Thymus (tissue), 11 donors: ENCODE measurements around the gene MISFA. TPM values are rescaled to one million over a fixed set of nuclear protein-coding genes. Genes with fewer than 3 reads are reported as not detected.
A peak's percentile ranks its signal among the peaks of the same experiment; 100 is the strongest.

Source experiments
- DNase-seq, 9 donors: peaks; one replicate each; pipeline ENCODE4 v3.0.0-alpha.2; 2013; ENCODE audit warnings: low spot score in 9 of 9, low read depth in 6 of 9, missing footprints in 1 of 9
- H3K27ac ChIP-seq, 2 donors: one replicate each; pipeline ENCODE4 v1.5.1; 2013; ENCODE audit warnings: control low read depth in 1 of 2, low read depth in 1 of 2, low read length in 1 of 2, mild to moderate bottlenecking in 1 of 2, moderate library complexity in 1 of 2
- H3K27me3 ChIP-seq, 2 donors: one replicate each; pipeline ENCODE4 v1.5.1; 2013; ENCODE audit warnings: low read length in 1 of 2; ENCODE audit not compliant: control insufficient read depth in 2 of 2, insufficient read depth in 1 of 2
- H3K36me3 ChIP-seq, 2 donors: one replicate each; pipeline ENCODE4 v1.5.1; 2013; ENCODE audit warnings: low read length in 1 of 2, mild to moderate bottlenecking in 1 of 2, moderate library complexity in 1 of 2; ENCODE audit not compliant: control insufficient read depth in 2 of 2, insufficient read depth in 2 of 2
- H3K4me1 ChIP-seq, 2 donors: one replicate each; pipeline ENCODE4 v1.5.1; 2013; ENCODE audit warnings: low read length in 2 of 2; ENCODE audit not compliant: control insufficient read depth in 2 of 2, insufficient read depth in 2 of 2
- H3K4me3 ChIP-seq, 2 donors: one replicate each; pipeline ENCODE4 v1.5.1; 2013; ENCODE audit warnings: low read length in 2 of 2, control low read depth in 1 of 2, mild to moderate bottlenecking in 1 of 2
- H3K9me3 ChIP-seq, 2 donors: one replicate each; pipeline ENCODE4 v1.5.1; 2013; ENCODE audit warnings: low read length in 1 of 2, mild to moderate bottlenecking in 1 of 2; ENCODE audit not compliant: control insufficient read depth in 2 of 2, insufficient read depth in 1 of 2
- WGBS: extraction: QIAGEN DNeasy Blood & Tissue Kit; methylation state at CpG from one replicate; pipeline ENCODE4 v1.1.7; 2013; 5-methylcytosine and 5-hydroxymethylcytosine counted together
- polyA plus RNA-seq: library from polyadenylated mRNA; stranded (reverse); fragments of 200-250 nt; gene quantifications from one replicate; pipeline ENCODE4 v1.2.3, GENCODE V29; 2013
- total RNA-seq: library from RNA; stranded (reverse); fragments of 120-200 nt; gene quantifications from one replicate; pipeline ENCODE4 v1.2.4, GENCODE V29; 2013
- donor health status: healthy.

Gene MISFA
- total and polyA plus RNA-seq, 2 donors, result 0.78 to 1.5 TPM

- no peak overlapping the region for H3K4me3 ChIP-seq
- H3K36me3 ChIP-seq, result peaks cover 34% of the 10 kb centered on the region in 2 donors
- peaks cover 3 to 5% of the 10 kb centered on the region in 2 donors for H3K4me1 ChIP-seq
- DNase-seq, result no peak
- no peaks in the 10 kb centered on the region for H3K9me3 ChIP-seq
- no peak overlapping the region for H3K27ac ChIP-seq
- 98% methylated on average over 10 of the region's 10 CpGs for WGBS
- H3K27me3 ChIP-seq, result no peaks in the 10 kb centered on the region
These were observed 15.1 kb downstream of the MISFA start for GRCh38 chr11:18614667-18615066.

GRCh38 chr11:18615628-18616392, 16.2 kb downstream of the MISFA start:
- peak in 1 of 9 donors; percentile 9 for DNase-seq
- no peak overlapping the region for H3K4me3 ChIP-seq
- WGBS, result 83% methylated on average over 11 of the region's 11 CpGs
- peaks cover 3 to 5% of the 10 kb centered on the region in 2 donors for H3K4me1 ChIP-seq
- H3K36me3 ChIP-seq, result peaks cover 27 to 28% of the 10 kb centered on the region in 2 donors
- H3K27me3 ChIP-seq, result no peaks in the 10 kb centered on the region
- no peaks in the 10 kb centered on the region for H3K9me3 ChIP-seq
- H3K27ac ChIP-seq, result no peak overlapping the region

DNA sequence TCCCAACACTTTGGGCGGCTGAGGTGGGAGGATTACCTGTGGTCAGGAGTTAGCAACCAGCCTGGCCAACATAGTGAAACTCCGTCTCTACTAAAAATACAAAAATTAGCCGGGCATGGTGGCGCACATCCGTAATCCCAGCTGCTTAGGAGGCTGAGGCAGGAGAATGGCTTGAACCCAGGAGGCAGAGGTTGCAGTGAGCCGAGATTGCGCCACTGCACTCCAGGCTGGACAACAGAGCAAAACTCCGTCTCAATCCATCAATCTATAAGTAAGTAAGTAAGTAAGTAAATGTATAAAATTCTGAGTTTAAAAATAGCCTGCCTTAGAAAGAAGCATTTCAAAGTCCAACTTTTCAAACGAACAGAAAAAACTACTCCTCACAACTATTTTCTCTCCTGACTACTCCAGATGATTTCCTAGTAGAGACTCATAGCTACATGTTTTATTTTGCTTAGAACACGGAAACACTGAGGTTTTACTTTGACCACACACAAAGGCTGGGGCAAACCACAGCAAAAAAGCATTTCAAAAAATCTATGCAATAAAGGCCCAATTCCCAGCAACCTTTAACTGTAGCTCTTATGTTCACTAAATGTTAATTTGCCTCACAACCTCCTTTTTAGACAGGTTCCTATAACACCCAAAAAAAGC, 18.2 kb downstream of the MISFA start:
- DNase-seq, result peak in 8 of 9 donors; percentile 7 to 81 (median 42)
- H3K27me3 ChIP-seq, result no peaks in the 10 kb centered on the region
- no peaks in the 10 kb centered on the region for H3K9me3 ChIP-seq
- 58% methylated on average over 10 of the region's 10 CpGs for WGBS
- H3K36me3 ChIP-seq, result peaks cover 19 to 20% of the 10 kb centered on the region in 2 donors
- H3K4me1 ChIP-seq, result peaks cover 3 to 5% of the 10 kb centered on the region in 2 donors
- no peak overlapping the region for H3K4me3 ChIP-seq
- no peak overlapping the region for H3K27ac ChIP-seq

DNA sequence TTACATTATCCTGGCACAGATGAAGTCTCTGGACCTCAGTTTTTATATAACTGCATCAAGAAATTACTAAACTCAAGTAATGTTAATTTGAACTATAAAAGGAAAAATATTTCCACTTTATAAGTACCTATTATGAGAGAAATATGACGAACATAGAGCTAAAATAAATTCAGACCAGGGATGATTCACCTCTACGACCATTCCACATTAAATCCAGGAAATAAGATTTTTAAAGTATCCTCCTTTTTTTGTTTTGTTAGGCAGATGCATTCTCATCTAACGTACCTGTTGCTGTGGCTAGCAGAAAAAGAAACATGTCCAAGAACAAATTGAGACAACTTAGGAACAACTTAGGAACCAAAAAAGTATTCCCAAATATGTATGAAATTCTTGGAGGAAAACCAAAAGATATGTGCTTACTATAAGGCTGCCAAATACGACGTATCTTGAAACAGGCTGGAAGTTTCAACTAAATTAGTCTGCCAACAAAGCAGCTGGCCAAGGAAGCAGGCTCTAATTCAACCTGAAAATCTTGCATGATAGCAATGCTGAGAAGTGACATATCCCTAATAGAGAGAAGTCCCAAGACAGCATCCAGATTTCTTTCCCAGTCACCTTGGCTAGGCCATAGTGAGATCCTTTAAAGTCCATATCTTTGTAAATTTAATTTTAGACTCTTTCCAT, 18.9 kb downstream of the MISFA start:
- Histone ChIP-seq H3K27me3 (no peaks in the 10 kb centered on the region), H3K9me3 (peaks cover 0 to under 1% of the 10 kb centered on the region in 2 donors), H3K27ac (no peak overlapping the region), H3K4me1 (peaks cover 3 to 5% of the 10 kb centered on the region in 2 donors), H3K36me3 (peaks cover 19 to 20% of the 10 kb centered on the region in 2 donors), H3K4me3 (no peak overlapping the region)
- 45% methylated on average over 5 of the region's 5 CpGs for WGBS
- DNase-seq, result no peak

DNA sequence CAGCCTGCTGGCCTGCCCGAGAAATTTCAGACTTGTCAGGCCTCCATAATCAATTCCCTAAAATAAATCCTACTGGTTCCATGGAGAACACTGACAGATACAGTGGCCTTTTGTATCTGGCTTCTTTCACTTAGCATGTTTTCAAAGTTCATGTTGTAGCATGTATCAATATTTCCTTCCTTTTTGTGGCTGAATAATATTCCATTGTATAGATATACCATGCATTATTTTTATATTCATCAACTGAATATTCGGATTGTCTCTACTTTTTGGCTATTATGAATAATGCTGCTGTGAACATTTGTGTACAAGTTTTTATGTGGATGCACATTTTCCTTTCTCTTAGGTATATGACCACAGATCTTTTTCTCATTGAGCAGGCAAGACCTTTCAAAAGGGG, 24.1 kb downstream of the MISFA start:
- Histone ChIP-seq H3K4me1 (no peaks in the 10 kb centered on the region), H3K9me3 (peaks cover 0 to 3% of the 10 kb centered on the region in 2 donors), H3K27ac (no peak overlapping the region), H3K27me3 (no peaks in the 10 kb centered on the region), H3K36me3 (no peaks in the 10 kb centered on the region), H3K4me3 (no peak overlapping the region)
- WGBS, result 99% methylated on average over 2 of the region's 2 CpGs
- DNase-seq, result no peak

GRCh38 chr11:18624161-18624560, 24.6 kb downstream of the MISFA start:
- peaks cover 0 to 3% of the 10 kb centered on the region in 2 donors for H3K9me3 ChIP-seq
- no peak overlapping the region for H3K4me3 ChIP-seq
- H3K4me1 ChIP-seq, result no peaks in the 10 kb centered on the region
- no peaks in the 10 kb centered on the region for H3K36me3 ChIP-seq
- no peak overlapping the region for H3K27ac ChIP-seq
- 92% methylated on average over 1 of the region's 1 CpG for WGBS
- H3K27me3 ChIP-seq, result no peaks in the 10 kb centered on the region
- DNase-seq, result no peak

- no peak overlapping the region for H3K27ac ChIP-seq
These were observed 33.3 kb downstream of the MISFA start for GRCh38 chr11:18632841-18633240.

DNA sequence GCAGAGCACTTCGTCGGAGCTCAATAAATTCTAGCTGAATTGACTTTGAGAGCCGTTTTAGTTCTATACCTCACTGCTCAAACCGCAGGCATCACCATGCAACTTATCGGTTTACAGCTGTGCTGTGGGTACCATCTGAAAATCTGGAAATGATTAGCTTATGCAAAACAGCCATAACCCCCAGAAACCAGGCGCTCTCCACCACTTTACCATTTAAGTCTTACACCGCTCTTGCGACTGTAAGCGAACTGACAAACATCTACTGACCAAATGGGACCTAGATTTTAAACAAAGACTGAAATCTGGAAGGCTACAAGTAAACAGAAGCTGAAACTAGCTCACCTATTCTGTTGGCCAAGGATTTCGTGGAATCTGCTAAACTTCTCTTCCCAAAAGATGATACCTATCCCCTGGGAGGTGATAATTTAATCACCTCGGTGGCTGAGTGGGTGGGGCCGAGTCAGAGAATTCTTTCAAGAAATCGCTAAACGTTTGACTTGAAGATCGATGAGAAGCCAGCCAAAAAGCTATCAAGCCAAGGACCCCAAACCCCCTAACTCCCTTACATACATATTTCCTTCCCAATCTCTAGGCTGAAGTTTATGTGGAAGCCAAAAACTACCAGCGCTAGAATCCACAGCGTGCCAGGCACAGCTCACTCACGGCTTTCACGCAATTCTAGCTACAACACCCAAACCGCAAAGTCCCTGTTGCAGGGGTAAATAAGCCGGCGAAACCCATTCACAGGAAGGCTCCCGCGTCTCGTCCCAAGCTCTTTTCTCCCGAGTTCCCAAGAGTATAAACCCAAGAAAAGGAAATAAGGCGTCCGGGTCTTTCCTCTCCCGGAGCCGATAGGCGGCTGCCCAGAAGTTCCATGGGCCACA, 33.9 kb downstream of the MISFA start:
- peak in 3 of 9 donors; percentile 1 to 25 (median 1) for DNase-seq
- peak overlapping the region; percentile 74 to 80 for H3K27ac ChIP-seq
- H3K27me3 ChIP-seq, result no peaks in the 10 kb centered on the region
- H3K9me3 ChIP-seq, result no peaks in the 10 kb centered on the region
- peaks cover 5 to 10% of the 10 kb centered on the region in 2 donors for H3K4me1 ChIP-seq
- no peaks in the 10 kb centered on the region for H3K36me3 ChIP-seq
- peak overlapping the region; percentile 67 to 72 for H3K4me3 ChIP-seq
- WGBS, result 11% methylated on average over 31 of the region's 31 CpGs

More at GRCh38 chr11:18632841-18633240, 33.3 kb downstream of the MISFA start:
- DNase-seq, result no peak
- Histone ChIP-seq H3K36me3 (no peaks in the 10 kb centered on the region), H3K9me3 (no peaks in the 10 kb centered on the region), H3K4me1 (peaks cover 5 to 10% of the 10 kb centered on the region in 2 donors), H3K4me3 (peak overlapping the region in 1 of 2 donors; percentile 67), H3K27me3 (no peaks in the 10 kb centered on the region)
- 65% methylated on average over 2 of the region's 2 CpGs for WGBS
